GM12891 (cell line): ENCODE data around the gene DDX39B.
A peak's percentile ranks its signal among the peaks of the same experiment; 100 is the strongest.
"Not testable (repeated sequence)": the region's sequence is repeated elsewhere in the genome, so short reads cannot be mapped to it uniquely, and the experiment has no call there.

Source experiments
- DNase-seq: peaks from one replicate; pipeline ENCODE4 v3.0.0; 2011; ENCODE audit warnings: low spot score; ENCODE audit not compliant: insufficient read length
- FAIRE-seq: peaks from 2 replicates; lab custom pipeline; 2011; peaks lifted over from hg19 to GRCh38; lab: Jason Lieb, UNC
- PAX5 ChIP-seq: IDR thresholded peaks from 2 replicates; pipeline ENCODE4 v1.6.1; 2011; ENCODE audit warnings: low read length, moderate library complexity, mild to moderate bottlenecking; ENCODE audit not compliant: insufficient read depth, severe bottlenecking
- POLR2A ChIP-seq: IDR thresholded peaks from 2 replicates; pipeline ENCODE4 v1.6.1; 2011; ENCODE audit warnings: low read depth, low read length, control low read depth
- POLR2AphosphoS5 ChIP-seq: IDR thresholded peaks from 2 replicates; pipeline ENCODE4 v1.6.1; 2011; ENCODE audit warnings: low read depth, low read length, control low read depth
- POU2F2 ChIP-seq: IDR thresholded peaks from 2 replicates; pipeline ENCODE4 v1.6.1; 2011; ENCODE audit warnings: low read depth, mild to moderate bottlenecking, control low read depth, low read length, moderate library complexity
- SPI1 ChIP-seq: IDR thresholded peaks from 2 replicates; pipeline ENCODE4 v1.6.1; 2011; ENCODE audit warnings: low read depth, low read length, control low read depth
- TAF1 ChIP-seq: IDR thresholded peaks from 2 replicates; pipeline ENCODE4 v1.6.1; 2011; ENCODE audit warnings: low read depth, low read length, control low read depth

DDX39B gene

GRCh38 chr6:31567531-31568370 is 25.9 kb upstream of the DDX39B start:
- DNase-seq (no peak), FAIRE-seq (no peak)
- TF ChIP-seq POLR2AphosphoS5, result no peak
- peak; percentile 75 for TF ChIP-seq POU2F2

DNA sequence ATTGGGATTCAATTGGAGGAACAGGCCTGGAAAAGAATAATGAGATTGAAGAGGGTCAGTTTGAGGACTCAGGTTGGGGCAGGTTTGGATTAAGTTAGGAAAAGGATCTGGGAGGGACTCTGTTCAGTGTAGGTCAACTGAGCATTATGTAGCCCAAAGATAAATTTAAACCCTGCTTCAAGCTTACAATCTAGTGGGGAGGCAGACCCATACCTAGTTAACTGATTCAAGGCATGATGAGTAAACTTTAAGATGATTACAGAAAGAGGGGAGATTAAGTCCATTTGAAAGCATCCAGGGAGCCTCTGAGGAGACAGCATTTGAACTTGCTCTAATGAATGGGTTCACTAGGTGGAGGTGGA is 18.9 kb upstream of the DDX39B start:
- DNase-seq, result no peak
- FAIRE-seq, result no peak
- TF ChIP-seq TAF1, result no peak
- no peak for TF ChIP-seq POLR2A
- TF ChIP-seq PAX5, result no peak
- no peak for TF ChIP-seq POU2F2
- TF ChIP-seq SPI1, result no peak
- TF ChIP-seq POLR2AphosphoS5, result no peak

- no peak for DNase-seq
- no peak for TF ChIP-seq PAX5
- peak; percentile 75 for TF ChIP-seq TAF1
- TF ChIP-seq SPI1, result peak; percentile 82
- TF ChIP-seq POLR2AphosphoS5, result peak; percentile 56
- peak; percentile 79; the same call in 1 of the 2 replicates for TF ChIP-seq POU2F2
- TF ChIP-seq POLR2A, result peak; percentile 61; the same call in 1 of the 2 replicates
- peak; percentile 96 for FAIRE-seq
Observed at GRCh38 chr6:31559958-31560696, 18.3 kb upstream of the DDX39B start.

- DNase-seq (no peak), FAIRE-seq (no peak)
- TF ChIP-seq PAX5 (no peak), SPI1 (no peak), POLR2A (no peak), TAF1 (no peak), POLR2AphosphoS5 (no peak; the same call in 1 of the 2 replicates), POU2F2 (no peak)
Observed at GRCh38 chr6:31559606-31559957, 17.8 kb upstream of the DDX39B start.

DNA sequence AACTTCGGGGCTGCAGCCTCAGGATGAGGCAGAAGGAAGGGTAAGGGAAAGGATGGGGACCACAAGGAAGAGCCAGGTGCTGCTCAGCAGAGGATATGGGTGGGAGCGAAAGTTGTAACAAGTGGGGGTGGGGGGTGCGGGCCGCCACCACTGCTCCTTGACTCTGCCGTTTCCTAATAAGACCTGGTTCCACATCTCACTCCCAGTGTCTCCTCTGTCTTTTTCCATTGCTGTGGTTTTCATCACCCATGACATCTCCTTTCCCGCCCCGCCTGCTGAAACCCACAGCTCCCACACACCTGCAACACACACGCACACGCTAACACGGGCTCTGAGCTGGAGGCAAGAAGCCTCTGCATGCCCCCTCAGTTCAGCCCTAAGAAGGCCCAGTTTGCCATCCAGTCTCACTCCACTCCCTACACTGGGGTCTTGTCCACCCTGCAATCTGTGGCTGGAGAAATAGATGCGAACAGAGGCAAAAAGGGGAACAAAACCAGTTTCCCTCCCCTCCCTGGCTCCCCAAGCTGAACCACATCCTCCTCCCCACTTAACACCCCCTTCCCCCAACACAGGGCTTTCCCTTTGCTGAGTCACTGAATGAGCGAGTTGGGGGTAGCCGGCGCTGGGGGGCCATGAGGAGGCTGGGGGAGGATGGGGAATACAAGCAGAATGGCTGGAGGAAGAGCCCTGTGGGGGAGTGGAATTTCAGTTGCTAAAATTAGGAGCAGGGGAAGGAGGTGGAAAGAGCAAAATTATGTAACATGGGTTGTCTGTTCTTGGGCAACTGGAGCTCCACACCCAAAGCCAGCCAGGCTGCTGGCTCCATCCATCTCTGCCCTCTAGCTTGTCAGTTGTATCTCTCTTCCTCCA is 17.1 kb upstream of the DDX39B start:
- no peak for FAIRE-seq
- TF ChIP-seq SPI1, result peak; percentile 67
- TF ChIP-seq POLR2A, result peak; percentile 91
- peak; percentile 95 for TF ChIP-seq POU2F2
- no peak for TF ChIP-seq PAX5
- peak; percentile 59 for TF ChIP-seq TAF1
- peak; percentile 83 for TF ChIP-seq POLR2AphosphoS5
- DNase-seq, result peak; percentile 71

DNA sequence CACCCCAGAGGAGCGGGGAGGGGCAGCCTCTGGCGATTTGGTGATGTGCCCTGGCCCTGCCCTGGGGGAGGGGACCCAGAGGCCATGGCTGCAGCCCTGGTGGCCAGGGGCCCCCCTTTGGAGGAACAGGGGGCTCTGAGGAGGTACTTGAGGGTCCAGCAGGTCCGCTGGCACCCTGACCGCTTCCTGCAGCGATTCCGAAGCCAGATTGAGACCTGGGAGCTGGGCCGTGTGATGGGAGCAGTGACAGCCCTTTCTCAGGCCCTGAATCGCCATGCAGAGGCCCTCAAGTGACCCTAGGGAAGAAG is 16.5 kb upstream of the DDX39B start:
- FAIRE-seq (no peak), DNase-seq (no peak)
- no peak for TF ChIP-seq PAX5
- TF ChIP-seq POLR2A, result no peak

DNA sequence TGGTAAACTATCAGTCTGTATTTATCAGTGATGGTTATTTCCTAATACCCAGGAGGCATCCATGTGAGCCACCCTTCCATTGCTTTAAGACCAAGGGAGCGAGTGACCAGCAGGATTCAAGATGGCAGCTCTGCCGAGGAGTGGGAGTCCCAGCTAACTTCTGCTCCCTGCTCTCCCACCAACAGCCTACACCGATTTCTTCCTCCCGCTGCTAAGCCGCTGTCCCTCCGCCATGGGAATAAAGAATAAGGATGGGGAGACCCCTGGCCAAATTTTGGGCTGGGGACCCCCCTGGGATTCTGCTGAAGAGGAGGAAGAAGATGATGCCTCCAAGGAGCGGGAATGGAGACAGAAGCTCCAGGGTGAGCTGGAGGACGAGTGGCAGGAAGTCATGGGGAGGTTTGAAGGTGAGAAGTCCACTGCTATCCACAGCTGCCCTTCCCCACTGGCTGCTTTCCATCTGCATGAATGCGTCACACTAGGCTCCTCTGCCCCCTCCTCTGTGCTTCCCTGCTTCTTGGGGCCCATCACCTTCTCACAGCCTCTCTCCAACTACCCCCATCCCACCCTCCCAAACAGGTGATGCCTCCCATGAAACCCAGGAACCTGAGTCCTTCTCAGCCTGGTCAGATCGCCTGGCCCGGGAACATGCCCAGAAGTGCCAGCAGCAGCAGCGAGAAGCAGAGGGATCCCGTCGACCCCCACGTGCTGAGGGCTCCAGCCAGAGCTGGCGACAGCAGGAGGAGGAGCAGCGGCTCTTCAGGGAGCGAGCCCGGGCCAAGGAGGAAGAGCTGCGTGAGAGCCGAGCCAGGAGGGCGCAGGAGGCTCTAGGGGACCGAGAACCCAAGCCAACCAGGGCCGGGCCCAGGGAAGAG is 15.9 kb upstream of the DDX39B start:
- TF ChIP-seq POLR2AphosphoS5 (no peak), TAF1 (no peak), SPI1 (no peak), PAX5 (no peak), POU2F2 (no peak), POLR2A (no peak)
- DNase-seq, result no peak
- FAIRE-seq, result no peak

DNA sequence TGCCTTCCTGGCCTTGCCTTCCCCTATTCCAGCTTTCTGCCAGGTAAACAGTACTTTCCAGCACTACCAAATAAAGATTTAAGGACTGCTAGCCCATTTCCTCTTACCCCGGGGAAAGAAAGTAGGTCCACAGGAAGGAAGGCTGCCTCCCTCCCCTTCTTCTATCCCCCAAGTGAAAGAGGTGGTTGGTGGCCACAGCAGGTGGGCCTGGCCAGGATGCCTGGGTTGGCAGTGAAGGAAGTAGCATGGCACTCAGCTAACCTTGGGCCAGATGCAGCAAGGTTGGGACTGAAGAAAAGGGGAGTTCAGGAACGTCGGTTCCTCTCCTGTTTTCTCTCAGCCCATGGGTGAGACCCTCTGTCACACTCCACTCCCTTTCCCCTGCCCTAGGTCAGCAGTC is 14.5 kb upstream of the DDX39B start:
- DNase-seq (no peak), FAIRE-seq (peak; percentile 80)
- TF ChIP-seq TAF1 (no peak), PAX5 (no peak), POLR2AphosphoS5 (no peak), POLR2A (no peak), SPI1 (no peak), POU2F2 (no peak)

GRCh38 chr6:31551371-31551770 is 9.6 kb upstream of the DDX39B start:
- FAIRE-seq, result peak; percentile 81
- DNase-seq, result not testable (repeated sequence)
